Duodenal mucosa (tissue), 2 donors: ENCODE results near the gene ETS2.

Experiments
- H3K27ac ChIP-seq: one replicate; pipeline ENCODE4 v1.7.0; 2013; ENCODE audit warnings: low read depth, low read length
- H3K27me3 ChIP-seq, 2 donors: one replicate each; pipeline ENCODE4 v1.7.0; 2013; ENCODE audit warnings: low read length in 2 of 2, control low read depth in 1 of 2; ENCODE audit not compliant: insufficient read depth in 2 of 2, control insufficient read depth in 1 of 2
- H3K36me3 ChIP-seq, 2 donors: one replicate each; pipeline ENCODE4 v1.7.0; 2013; ENCODE audit warnings: low read length in 2 of 2, control low read depth in 1 of 2; ENCODE audit not compliant: insufficient read depth in 2 of 2, control insufficient read depth in 1 of 2
- H3K4me1 ChIP-seq, 2 donors: one replicate each; pipeline ENCODE4 v1.7.0; 2013; ENCODE audit warnings: low read length in 2 of 2, control low read depth in 1 of 2; ENCODE audit not compliant: insufficient read depth in 2 of 2, control insufficient read depth in 1 of 2
- H3K4me3 ChIP-seq, 2 donors: one replicate each; pipeline ENCODE4 v1.7.0; 2013; ENCODE audit warnings: low read length in 2 of 2, low read depth in 1 of 2
- H3K9ac ChIP-seq, 2 donors: one replicate each; pipeline ENCODE4 v1.7.0; 2013; ENCODE audit warnings: low read length in 2 of 2, low read depth in 1 of 2
- H3K9me3 ChIP-seq, 2 donors: one replicate each; pipeline ENCODE4 v1.7.0; 2013; ENCODE audit warnings: low read length in 2 of 2, control low read depth in 1 of 2; ENCODE audit not compliant: control insufficient read depth in 1 of 2

Gene ETS2

DNA sequence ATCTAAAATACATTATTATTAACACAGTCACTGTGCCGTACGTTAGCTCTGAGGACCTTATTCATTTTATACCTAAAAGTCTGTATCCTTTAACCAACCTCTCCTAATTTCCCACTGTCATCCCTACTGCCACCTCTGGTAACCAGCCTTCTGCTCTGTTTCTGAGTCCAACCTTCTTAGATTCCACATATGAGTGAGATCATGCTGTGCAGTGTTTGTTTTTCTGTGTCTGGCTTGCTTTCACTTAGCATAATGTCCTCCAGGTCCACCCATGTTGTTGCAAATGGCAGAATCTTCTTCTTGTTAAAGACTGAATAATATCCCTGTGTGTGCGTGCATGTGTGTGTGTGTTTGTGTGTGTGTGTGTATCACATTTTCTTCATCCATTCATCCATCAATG, 64.2 kb downstream of the ETS2 start:
- H3K9ac ChIP-seq: no peak overlapping the region
- H3K4me1 ChIP-seq: no peaks in the 10 kb centered on the region
- no peaks in the 10 kb centered on the region for H3K9me3 ChIP-seq
- no peak overlapping the region for H3K27ac ChIP-seq
- no peaks in the 10 kb centered on the region for H3K36me3 ChIP-seq
- H3K27me3 ChIP-seq: no peaks in the 10 kb centered on the region
- no peak overlapping the region for H3K4me3 ChIP-seq
